KMS-11 (cell line): ENCODE measurements around the gene AMOTL1.
"Not testable (repeated sequence)": the region's sequence is repeated elsewhere in the genome, so short reads cannot be mapped to it uniquely, and the experiment has no call there.

Experiments
- H2AFZ ChIP-seq: fragments of 200-600 bp; sonication (generic); 2 replicates; pipeline ENCODE4 v1.6.1; 2016; ENCODE audit warnings: antibody characterized with exemption, mixed run types, low read depth
- H3K27ac ChIP-seq: fragments of 200-600 bp; sonication (generic); 2 replicates; pipeline ENCODE4 v1.6.1; 2016; ENCODE audit warnings: mild to moderate bottlenecking, mixed run types
- H3K27me3 ChIP-seq: fragments of 200-600 bp; sonication (generic); 2 replicates; pipeline ENCODE4 v1.6.1; 2017; ENCODE audit warnings: mild to moderate bottlenecking, low read depth, mixed run types, moderate library complexity; ENCODE audit not compliant: insufficient read depth
- H3K36me3 ChIP-seq: fragments of 200-600 bp; sonication (generic); 2 replicates; pipeline ENCODE4 v1.6.1; 2017; ENCODE audit warnings: mild to moderate bottlenecking, mixed run types; ENCODE audit not compliant: insufficient read depth
- H3K4me1 ChIP-seq: fragments of 200-600 bp; sonication (generic); 2 replicates; pipeline ENCODE4 v1.6.1; 2016; ENCODE audit warnings: mild to moderate bottlenecking, low read depth, mixed run types; ENCODE audit not compliant: poor library complexity, severe bottlenecking
- H3K4me2 ChIP-seq: fragments of 200-600 bp; sonication (generic); 2 replicates; pipeline ENCODE4 v1.7.0; 2016; ENCODE audit warnings: mild to moderate bottlenecking, mixed run types
- H3K4me3 ChIP-seq: fragments of 200-600 bp; sonication (generic); IDR thresholded peaks from 2 replicates; pipeline ENCODE4 v1.6.1; 2017; ENCODE audit warnings: low read depth, low read length, mixed read lengths; ENCODE audit not compliant: insufficient read depth
- H3K79me2 ChIP-seq: fragments of 200-600 bp; sonication (generic); 2 replicates; pipeline ENCODE4 v1.6.1; 2016; ENCODE audit warnings: low read depth, mixed run types; ENCODE audit not compliant: insufficient read depth
- H3K9ac ChIP-seq: fragments of 200-600 bp; sonication (generic); 2 replicates; pipeline ENCODE4 v1.6.1; 2016; ENCODE audit warnings: mild to moderate bottlenecking, mixed run types
- H4K20me1 ChIP-seq: fragments of 200-600 bp; sonication (generic); 2 replicates; pipeline ENCODE4 v1.6.1; 2016; ENCODE audit warnings: mild to moderate bottlenecking, mixed run types; ENCODE audit not compliant: insufficient read depth
- TF ChIP-seq, protein P1 (sequence below): fragments of 200-600 bp; sonication (generic); conservative IDR thresholded peaks from 2 replicates; pipeline ENCODE4 v1.6.1; 2017; ENCODE audit warnings: low read depth, mild to moderate bottlenecking, antibody characterized with exemption, low read length, moderate library complexity, mixed read lengths

Gene AMOTL1

DNA sequence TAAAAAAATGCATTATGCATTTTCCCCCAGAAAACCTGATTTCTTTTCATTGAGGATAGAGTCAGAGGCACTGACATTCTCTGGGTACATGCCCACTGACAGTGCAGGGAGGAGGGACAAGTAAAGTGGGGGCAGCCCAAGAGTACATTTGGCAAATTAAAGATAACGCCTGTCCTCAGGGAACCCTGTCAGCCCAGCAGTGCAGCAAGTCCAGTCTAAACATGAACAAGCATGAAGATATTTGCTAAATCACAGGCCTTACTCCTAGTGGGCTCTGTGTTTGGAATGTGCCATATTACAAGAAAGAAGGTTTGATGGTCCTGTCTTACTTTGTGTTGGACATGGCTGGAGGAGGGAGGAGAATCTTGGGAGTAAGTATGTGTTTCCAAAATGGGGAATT lies 37.9 kb downstream of the AMOTL1 start:
- no peaks in the 10 kb centered on the region for H3K4me1 ChIP-seq
- TF ChIP-seq, protein P1, sequence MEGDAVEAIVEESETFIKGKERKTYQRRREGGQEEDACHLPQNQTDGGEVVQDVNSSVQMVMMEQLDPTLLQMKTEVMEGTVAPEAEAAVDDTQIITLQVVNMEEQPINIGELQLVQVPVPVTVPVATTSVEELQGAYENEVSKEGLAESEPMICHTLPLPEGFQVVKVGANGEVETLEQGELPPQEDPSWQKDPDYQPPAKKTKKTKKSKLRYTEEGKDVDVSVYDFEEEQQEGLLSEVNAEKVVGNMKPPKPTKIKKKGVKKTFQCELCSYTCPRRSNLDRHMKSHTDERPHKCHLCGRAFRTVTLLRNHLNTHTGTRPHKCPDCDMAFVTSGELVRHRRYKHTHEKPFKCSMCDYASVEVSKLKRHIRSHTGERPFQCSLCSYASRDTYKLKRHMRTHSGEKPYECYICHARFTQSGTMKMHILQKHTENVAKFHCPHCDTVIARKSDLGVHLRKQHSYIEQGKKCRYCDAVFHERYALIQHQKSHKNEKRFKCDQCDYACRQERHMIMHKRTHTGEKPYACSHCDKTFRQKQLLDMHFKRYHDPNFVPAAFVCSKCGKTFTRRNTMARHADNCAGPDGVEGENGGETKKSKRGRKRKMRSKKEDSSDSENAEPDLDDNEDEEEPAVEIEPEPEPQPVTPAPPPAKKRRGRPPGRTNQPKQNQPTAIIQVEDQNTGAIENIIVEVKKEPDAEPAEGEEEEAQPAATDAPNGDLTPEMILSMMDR, result no peak
- no peaks in the 10 kb centered on the region for H3K36me3 ChIP-seq
- no peak overlapping the region for H3K9ac ChIP-seq
- H3K27ac ChIP-seq, result no peak overlapping the region
- no peak overlapping the region for H2AFZ ChIP-seq
- no peaks in the 10 kb centered on the region for H3K79me2 ChIP-seq
- no peaks in the 10 kb centered on the region for H4K20me1 ChIP-seq
- no peaks in the 10 kb centered on the region for H3K27me3 ChIP-seq
- no peak overlapping the region for H3K4me2 ChIP-seq
- H3K4me3 ChIP-seq, result no peak overlapping the region

DNA sequence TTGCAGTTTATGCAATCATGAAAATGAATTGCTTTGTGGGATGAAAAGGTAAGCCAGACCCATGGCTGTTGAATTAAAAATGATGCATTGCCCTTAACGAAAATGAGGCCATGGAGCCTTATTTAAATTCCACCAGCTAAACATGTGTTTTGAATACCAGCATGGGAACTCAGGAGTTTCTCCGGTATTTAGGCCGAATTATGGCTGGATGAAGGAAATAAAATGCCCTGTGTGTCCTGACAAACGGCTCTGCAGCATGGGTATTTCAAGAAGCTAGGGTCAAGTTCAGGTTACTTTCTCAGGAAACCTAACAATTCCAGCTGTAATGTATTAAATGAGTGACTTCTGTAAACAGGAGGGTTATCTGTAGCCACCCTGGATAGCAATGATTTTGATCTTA lies 38.3 kb downstream of the AMOTL1 start:
- H3K79me2 ChIP-seq, result no peaks in the 10 kb centered on the region
- H3K27ac ChIP-seq, result no peak overlapping the region
- no peak overlapping the region for H3K4me3 ChIP-seq
- no peak overlapping the region for H2AFZ ChIP-seq
- no peak overlapping the region for H3K4me2 ChIP-seq
- no peaks in the 10 kb centered on the region for H4K20me1 ChIP-seq
- no peaks in the 10 kb centered on the region for H3K4me1 ChIP-seq
- H3K27me3 ChIP-seq, result no peaks in the 10 kb centered on the region
- H3K9ac ChIP-seq, result no peak overlapping the region
- TF ChIP-seq, protein P1, result no peak
- H3K36me3 ChIP-seq, result no peaks in the 10 kb centered on the region

DNA sequence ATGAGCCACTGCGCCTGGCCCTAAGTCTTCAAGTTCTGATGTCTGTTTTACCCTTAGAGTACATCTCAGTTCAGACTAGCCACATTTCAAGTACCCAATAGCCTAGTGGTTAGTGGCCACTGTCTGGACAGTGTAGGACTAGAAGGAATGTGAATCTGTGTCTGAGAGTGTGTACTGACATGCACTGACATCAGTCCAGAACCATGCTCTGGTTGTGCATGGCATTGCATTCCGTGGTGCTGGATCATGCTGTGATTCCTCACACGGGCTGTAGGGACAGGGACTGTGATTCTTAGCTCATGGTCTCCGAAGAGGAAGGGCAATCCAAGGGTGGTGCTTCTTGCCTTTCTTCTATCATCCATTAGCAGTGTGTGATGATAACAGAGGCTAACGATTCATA lies 41.1 kb downstream of the AMOTL1 start:
- H4K20me1 ChIP-seq, result no peaks in the 10 kb centered on the region
- H3K4me2 ChIP-seq, result no peak overlapping the region
- no peaks in the 10 kb centered on the region for H3K27me3 ChIP-seq
- H3K4me3 ChIP-seq, result no peak overlapping the region
- H2AFZ ChIP-seq, result no peak overlapping the region
- no peaks in the 10 kb centered on the region for H3K4me1 ChIP-seq
- no peak overlapping the region for H3K9ac ChIP-seq
- H3K36me3 ChIP-seq, result no peaks in the 10 kb centered on the region
- TF ChIP-seq, protein P1, result no peak
- H3K79me2 ChIP-seq, result no peaks in the 10 kb centered on the region
- no peak overlapping the region for H3K27ac ChIP-seq

DNA sequence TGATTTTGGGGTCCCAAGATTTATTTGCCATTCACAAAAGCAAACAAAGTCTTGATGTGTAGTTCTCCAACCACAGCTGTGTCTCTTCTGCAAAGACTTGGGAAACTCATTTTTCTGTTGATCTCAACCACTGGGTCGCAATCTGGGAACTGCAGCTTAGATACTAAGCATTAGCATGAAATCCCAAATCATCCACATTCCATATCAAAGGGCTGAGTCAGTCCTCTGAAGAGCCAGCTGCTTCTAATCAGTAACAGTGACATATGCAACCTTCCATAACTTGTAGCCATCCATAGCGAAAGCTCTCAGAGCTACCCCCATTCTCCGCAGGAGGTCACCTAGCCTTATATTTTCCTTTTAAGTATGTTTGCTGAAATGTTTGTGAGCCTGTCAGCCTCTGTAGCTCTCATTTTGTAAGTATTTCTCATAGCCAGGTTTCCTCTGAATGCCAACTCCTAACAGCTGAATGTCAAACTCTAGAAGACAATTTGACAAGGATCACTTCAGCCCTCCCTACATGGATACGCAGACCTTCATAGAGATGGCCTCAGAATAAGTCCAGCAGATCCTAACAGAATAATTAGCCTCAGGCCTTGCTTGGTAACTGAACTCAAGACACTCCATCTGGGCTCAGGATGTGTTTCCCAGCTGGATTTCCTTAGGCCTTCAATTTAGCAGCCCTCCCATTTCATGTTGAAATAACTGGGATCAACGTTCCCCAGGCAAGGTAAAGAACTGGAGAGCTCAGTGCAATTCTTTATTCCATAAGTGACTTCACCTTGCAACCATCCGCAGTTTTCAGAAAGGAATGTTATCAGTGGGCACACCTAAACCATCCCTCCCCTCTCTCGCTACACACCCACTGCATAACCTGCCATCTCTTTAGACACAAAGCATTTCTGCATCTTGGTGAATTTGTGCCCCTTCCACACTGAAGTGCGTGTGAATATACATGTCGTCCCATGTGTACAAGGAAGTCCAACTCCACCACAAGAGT lies 44.9 kb downstream of the AMOTL1 start:
- not testable (repeated sequence) for H3K9ac ChIP-seq, H3K4me1 ChIP-seq, H3K27ac ChIP-seq, H3K4me2 ChIP-seq, H3K36me3 ChIP-seq, H4K20me1 ChIP-seq, H2AFZ ChIP-seq, H3K27me3 ChIP-seq, H3K79me2 ChIP-seq, H3K4me3 ChIP-seq
